ENCODE results near the gene CMTM8.

DNA sequence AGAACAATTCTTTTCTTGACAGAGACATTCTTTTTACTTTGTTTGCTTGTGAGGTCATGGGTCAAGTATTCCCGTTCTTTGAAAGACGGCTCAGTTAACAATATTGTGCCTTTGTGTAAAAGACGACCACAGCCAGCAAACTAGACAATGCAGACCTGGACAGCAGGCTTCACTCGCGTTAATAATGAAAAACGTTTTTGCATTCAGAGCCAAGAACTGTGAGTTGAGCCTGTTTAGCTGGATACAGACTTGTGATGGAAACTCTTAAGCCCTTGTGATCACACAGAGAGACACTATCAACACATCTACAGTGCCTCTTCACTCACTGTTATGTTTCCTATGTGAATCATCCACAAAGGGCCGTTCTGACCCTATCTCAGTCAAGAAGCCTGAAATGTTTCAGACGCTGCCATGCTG is 115.9 kb downstream of the CMTM8 start:
- TF ChIP-seq CTCF (IDR thresholded peaks at IDR 0.05 in 4 of 5, conservative IDR thresholded peaks at IDR 0.05 in 1 of 5) (no peak), POLR2A (IDR thresholded peaks at IDR 0.05) (no peak)
